ENCODE data around the gene RSPH10B. TPM values are rescaled to one million over a fixed set of nuclear protein-coding genes. Genes with fewer than 3 reads are reported as not detected.
"Not testable (repeated sequence)": the region's sequence is repeated elsewhere in the genome, so short reads cannot be mapped to it uniquely, and the experiment has no call there.

RSPH10B gene
- total RNA-seq, 1 experiment from 2014 or later, result not detected

- H4K20me1 ChIP-seq (ENCODE audit: insufficient read depth); H3K36me3 ChIP-seq (ENCODE audit: low read depth); H3K27me3 ChIP-seq (ENCODE audit: insufficient read depth, low read depth); DNase-seq; H3K9me2 ChIP-seq (ENCODE audit: insufficient read depth); H3F3A ChIP-seq (ENCODE audit: insufficient read depth, low read depth); H3K4me3 ChIP-seq; POLR2A ChIA-PET (ENCODE audit: unreplicated experiment); H3K27ac ChIP-seq; BruUV-seq (replicated peaks); H3K79me2 ChIP-seq (ENCODE audit: low read depth); H3K4me1 ChIP-seq (replicated peaks; ENCODE audit: insufficient read depth); H3K4me2 ChIP-seq; CTCF ChIA-PET; H2AFZ ChIP-seq; intact Hi-C loops (cut with micrococcal nuclease; ENCODE audit: unreplicated experiment); H3K9me3 ChIP-seq (ENCODE audit: insufficient read depth, low read depth): not testable (repeated sequence)
Measured at GRCh38 chr7:5916529-5916928, 54.0 kb downstream of the RSPH10B start.

GRCh38 chr7:5908835-5909234, 61.7 kb downstream of the RSPH10B start:
- H3K79me2 ChIP-seq (ENCODE audit: low read depth); H3K4me2 ChIP-seq; H3K9me3 ChIP-seq (ENCODE audit: insufficient read depth, low read depth); intact Hi-C loops (cut with micrococcal nuclease; ENCODE audit: unreplicated experiment); H4K20me1 ChIP-seq (ENCODE audit: insufficient read depth); CTCF ChIA-PET; H3F3A ChIP-seq (ENCODE audit: insufficient read depth, low read depth); H3K4me1 ChIP-seq (replicated peaks; ENCODE audit: insufficient read depth); BruUV-seq (replicated peaks); H3K4me3 ChIP-seq; DNase-seq; H3K27me3 ChIP-seq (ENCODE audit: insufficient read depth, low read depth); H3K27ac ChIP-seq; H3K36me3 ChIP-seq (ENCODE audit: low read depth); POLR2A ChIA-PET (ENCODE audit: unreplicated experiment); H3K9me2 ChIP-seq (ENCODE audit: insufficient read depth); H2AFZ ChIP-seq: not testable (repeated sequence)

- POLR2A ChIA-PET (ENCODE audit: unreplicated experiment); H3K27ac ChIP-seq; CTCF ChIA-PET; H4K20me1 ChIP-seq (ENCODE audit: insufficient read depth); intact Hi-C loops (cut with micrococcal nuclease; ENCODE audit: unreplicated experiment); H3K9me2 ChIP-seq (ENCODE audit: insufficient read depth); H3K36me3 ChIP-seq (ENCODE audit: low read depth); H3K4me2 ChIP-seq; H3K27me3 ChIP-seq (ENCODE audit: insufficient read depth, low read depth); H3K4me1 ChIP-seq (replicated peaks; ENCODE audit: insufficient read depth); H3F3A ChIP-seq (ENCODE audit: insufficient read depth, low read depth); H3K4me3 ChIP-seq; H3K79me2 ChIP-seq (ENCODE audit: low read depth); H2AFZ ChIP-seq; BruUV-seq (replicated peaks); DNase-seq; H3K9me3 ChIP-seq (ENCODE audit: insufficient read depth, low read depth): not testable (repeated sequence)
Measured at GRCh38 chr7:5904726-5905125, 65.8 kb downstream of the RSPH10B start.

- H3K27me3 ChIP-seq (ENCODE audit: insufficient read depth, low read depth); H3K79me2 ChIP-seq (ENCODE audit: low read depth); H2AFZ ChIP-seq; H3K27ac ChIP-seq; H3K9me2 ChIP-seq (ENCODE audit: insufficient read depth); H3K36me3 ChIP-seq (ENCODE audit: low read depth); H3K4me3 ChIP-seq; BruUV-seq (replicated peaks); CTCF ChIA-PET; intact Hi-C loops (cut with micrococcal nuclease; ENCODE audit: unreplicated experiment); H3K4me2 ChIP-seq; H3K4me1 ChIP-seq (replicated peaks; ENCODE audit: insufficient read depth); H3F3A ChIP-seq (ENCODE audit: insufficient read depth, low read depth); DNase-seq; H3K9me3 ChIP-seq (ENCODE audit: insufficient read depth, low read depth); POLR2A ChIA-PET (ENCODE audit: unreplicated experiment); H4K20me1 ChIP-seq (ENCODE audit: insufficient read depth): not testable (repeated sequence)
Measured at GRCh38 chr7:5903002-5903401, 67.5 kb downstream of the RSPH10B start.

GRCh38 chr7:5898480-5899224, 71.8 kb downstream of the RSPH10B start, which contains the start of gene CCZ1:
Gene CCZ1 (plus strand): TSS chr7:5898733. CDS start chr7:5898800, 67 bp downstream.
- BruUV-seq (replicated peaks); H2AFZ ChIP-seq; H3K4me1 ChIP-seq (replicated peaks; ENCODE audit: insufficient read depth); H3K9me2 ChIP-seq (ENCODE audit: insufficient read depth); intact Hi-C loops (cut with micrococcal nuclease; ENCODE audit: unreplicated experiment); H3K27me3 ChIP-seq (ENCODE audit: insufficient read depth, low read depth); H3K36me3 ChIP-seq (ENCODE audit: low read depth); CTCF ChIA-PET; H3F3A ChIP-seq (ENCODE audit: insufficient read depth, low read depth); H3K79me2 ChIP-seq (ENCODE audit: low read depth); H3K9me3 ChIP-seq (ENCODE audit: insufficient read depth, low read depth); POLR2A ChIA-PET (ENCODE audit: unreplicated experiment); H4K20me1 ChIP-seq (ENCODE audit: insufficient read depth): not testable (repeated sequence)
- Histone ChIP-seq H3K4me3 (peak within 1 kb of the TSS; percentile 61), H3K27ac (0 out of 2 replicates have a peak within 1 kb of the TSS, but pooled peaks have one; percentile 23), H3K4me2 (peak within 1 kb of the TSS; percentile 82)
- DNase-seq, result peak; percentile 49 to 67

- Histone ChIP-seq H3K4me2 (peak overlapping the region; percentile 82), H3K4me3 (peak overlapping the region; percentile 61; the same call in 1 of the 2 replicates)
- H2AFZ ChIP-seq; H3K79me2 ChIP-seq (ENCODE audit: low read depth); H3K9me2 ChIP-seq (ENCODE audit: insufficient read depth); H3K27me3 ChIP-seq (ENCODE audit: insufficient read depth, low read depth); H4K20me1 ChIP-seq (ENCODE audit: insufficient read depth); H3K36me3 ChIP-seq (ENCODE audit: low read depth); intact Hi-C loops (cut with micrococcal nuclease; ENCODE audit: unreplicated experiment); H3K9me3 ChIP-seq (ENCODE audit: insufficient read depth, low read depth); BruUV-seq (replicated peaks); H3K27ac ChIP-seq; H3F3A ChIP-seq (ENCODE audit: insufficient read depth, low read depth); CTCF ChIA-PET; H3K4me1 ChIP-seq (replicated peaks; ENCODE audit: insufficient read depth): not testable (repeated sequence)
- POLR2A ChIA-PET (ENCODE audit: unreplicated experiment), result interaction anchor here (0.7 kb wide), 1 partner anchor 17 kb away, joined by 6 read pairs; no protein-coding TSS in a partner anchor
- DNase-seq, result peak in 1 of 2 experiments; percentile 31
Measured at GRCh38 chr7:5897369-5897919, 73.0 kb downstream of the RSPH10B start.
